ENCODE measurements around the gene HK1.

DNA sequence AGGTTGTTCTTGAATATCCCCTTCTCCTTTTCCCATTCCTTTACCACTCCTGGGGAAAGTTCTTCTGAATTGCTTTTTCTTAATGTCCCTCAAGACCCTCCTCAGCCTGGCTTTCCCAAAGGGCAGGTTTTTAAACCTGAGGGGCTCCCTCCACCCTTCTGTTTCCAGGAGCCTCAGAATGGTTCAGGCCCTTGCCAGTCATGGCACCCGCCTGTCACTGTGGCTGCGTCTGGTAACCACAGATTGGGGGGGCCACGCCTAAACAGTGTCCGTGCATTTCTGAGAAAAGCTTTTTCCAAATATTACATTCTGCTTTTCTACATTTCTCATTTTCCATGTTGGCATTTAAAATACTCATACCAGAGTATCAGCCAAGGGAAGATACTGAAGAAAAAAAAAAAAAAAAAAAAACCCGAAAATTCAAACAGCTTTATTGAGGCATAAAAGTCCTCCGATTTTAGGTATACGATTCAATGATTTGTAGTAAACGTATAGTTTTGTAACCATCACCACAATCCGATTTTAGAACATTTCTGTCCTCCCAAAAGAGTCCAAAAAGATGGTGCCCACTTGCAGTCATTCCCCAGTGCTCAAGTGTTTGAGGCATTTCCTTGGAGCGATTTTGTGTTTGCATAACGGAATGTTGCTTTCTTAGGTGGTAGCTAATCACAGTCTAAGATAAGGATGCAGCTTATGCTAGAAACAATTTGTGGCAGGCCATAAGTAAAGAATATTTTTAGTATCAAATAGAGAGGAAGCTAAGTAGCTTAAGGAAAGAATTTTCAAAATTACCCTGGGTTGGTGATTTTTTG is 36.0 kb upstream of the HK1 start:
- TF ChIP-seq, protein P1, sequence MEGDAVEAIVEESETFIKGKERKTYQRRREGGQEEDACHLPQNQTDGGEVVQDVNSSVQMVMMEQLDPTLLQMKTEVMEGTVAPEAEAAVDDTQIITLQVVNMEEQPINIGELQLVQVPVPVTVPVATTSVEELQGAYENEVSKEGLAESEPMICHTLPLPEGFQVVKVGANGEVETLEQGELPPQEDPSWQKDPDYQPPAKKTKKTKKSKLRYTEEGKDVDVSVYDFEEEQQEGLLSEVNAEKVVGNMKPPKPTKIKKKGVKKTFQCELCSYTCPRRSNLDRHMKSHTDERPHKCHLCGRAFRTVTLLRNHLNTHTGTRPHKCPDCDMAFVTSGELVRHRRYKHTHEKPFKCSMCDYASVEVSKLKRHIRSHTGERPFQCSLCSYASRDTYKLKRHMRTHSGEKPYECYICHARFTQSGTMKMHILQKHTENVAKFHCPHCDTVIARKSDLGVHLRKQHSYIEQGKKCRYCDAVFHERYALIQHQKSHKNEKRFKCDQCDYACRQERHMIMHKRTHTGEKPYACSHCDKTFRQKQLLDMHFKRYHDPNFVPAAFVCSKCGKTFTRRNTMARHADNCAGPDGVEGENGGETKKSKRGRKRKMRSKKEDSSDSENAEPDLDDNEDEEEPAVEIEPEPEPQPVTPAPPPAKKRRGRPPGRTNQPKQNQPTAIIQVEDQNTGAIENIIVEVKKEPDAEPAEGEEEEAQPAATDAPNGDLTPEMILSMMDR (IDR thresholded peaks at IDR 0.05): no peak
- TF ChIP-seq POLR2A (IDR thresholded peaks at IDR 0.05): no peak

All from adrenal gland (tissue), 5 donors.